CD4-positive, alpha-beta memory T cell (primary cell): ENCODE data around the gene PRRC2B. TPM values are rescaled to one million over a fixed set of nuclear protein-coding genes. Genes with fewer than 3 reads are reported as not detected.
A peak's percentile ranks its signal among the peaks of the same experiment; 100 is the strongest.

ENCODE experiments used
- CTCF ChIA-PET: fragments of 350-600 bp; sonication (Branson Sonifier 250); formaldehyde crosslinking; loops from one replicate; lab custom pipeline; 2021; ENCODE audit warnings: inconsistent platforms; ENCODE audit not compliant: partially characterized antibody; lab: Charles Lee
- POLR2A ChIA-PET: fragments of 350-600 bp; sonication (Branson Sonifier 250); formaldehyde crosslinking; loops from one replicate; lab custom pipeline; 2021; ENCODE audit not compliant: partially characterized antibody; lab: Charles Lee
- DNase-seq, 5 donors: peaks; one replicate each; pipeline versions ENCODE4 v3.0.0 to v3.0.0-alpha.2; 2020 to 2022; ENCODE audit warnings: mixed read lengths in 1 of 5
- H3K27ac ChIP-seq: one replicate; pipeline ENCODE4 v1.7.0; 2013; ENCODE audit warnings: low read depth, low read length
- H3K27me3 ChIP-seq: 2 replicates; pipeline ENCODE4 v1.7.0; 2013; ENCODE audit warnings: mild to moderate bottlenecking, low read length, moderate library complexity; ENCODE audit not compliant: insufficient read depth
- H3K36me3 ChIP-seq: 2 replicates; pipeline ENCODE4 v1.7.0; 2013; ENCODE audit warnings: mild to moderate bottlenecking, low read length, moderate library complexity; ENCODE audit not compliant: insufficient read depth
- H3K4me1 ChIP-seq: 2 replicates; pipeline ENCODE4 v1.7.0; 2013; ENCODE audit warnings: mild to moderate bottlenecking, low read length, moderate library complexity; ENCODE audit not compliant: insufficient read depth
- H3K4me3 ChIP-seq, 2 donors: one replicate each; pipeline ENCODE4 v1.7.0; 2013; ENCODE audit warnings: low read length in 2 of 2, mild to moderate bottlenecking in 1 of 2
- H3K9me3 ChIP-seq, 2 donors: one replicate each; pipeline ENCODE4 v1.7.0; 2013; ENCODE audit warnings: low read length in 2 of 2, control low read depth in 1 of 2; ENCODE audit not compliant: control insufficient read depth in 1 of 2
- H3K27ac Mint-ChIP-seq, 7 donors: one replicate each; pipeline ENCODE4 v1.8.0; 2020 to 2021; ENCODE audit warnings: mixed read lengths in 7 of 7, mild to moderate bottlenecking in 6 of 7, inconsistent platforms in 3 of 7, moderate library complexity in 3 of 7
- H3K27me3 Mint-ChIP-seq, 2 donors: one replicate each; pipeline ENCODE4 v1.8.0; 2020 to 2021; ENCODE audit warnings: mixed read lengths in 2 of 2
- H3K36me3 Mint-ChIP-seq, 2 donors: one replicate each; pipeline ENCODE4 v1.8.0; 2020 to 2021; ENCODE audit warnings: mixed read lengths in 2 of 2, inconsistent platforms in 1 of 2, mild to moderate bottlenecking in 1 of 2
- H3K4me1 Mint-ChIP-seq, 4 donors: one replicate each; pipeline ENCODE4 v1.8.0; 2020 to 2021; ENCODE audit warnings: mixed read lengths in 4 of 4, mild to moderate bottlenecking in 1 of 4
- H3K4me3 Mint-ChIP-seq, 8 donors: one replicate each; pipeline ENCODE4 v1.8.0; 2020 to 2021; ENCODE audit warnings: mixed read lengths in 8 of 8, mild to moderate bottlenecking in 7 of 8, moderate library complexity in 6 of 8, inconsistent platforms in 3 of 8
- H3K9me3 Mint-ChIP-seq, 8 donors: one replicate each; pipeline ENCODE4 v1.8.0; 2020 to 2021; ENCODE audit warnings: mixed read lengths in 8 of 8, mild to moderate bottlenecking in 5 of 8, inconsistent platforms in 3 of 8, moderate library complexity in 1 of 8
- intact Hi-C: fragments of 100-400 bp; cut with micrococcal nuclease; formaldehyde crosslinking; loops from one replicate; pipeline ENCODE4 v1.15.1; 2023
- polyA plus RNA-seq, 2 donors: library from polyadenylated mRNA; unstranded; fragments of 300-500 nt; fragmentation: Illumina TruSeq; gene quantifications; one replicate each; pipeline ENCODE4 v1.2.3, GENCODE V29; 2021
- total RNA-seq, 2 experiments: library from RNA; stranded (reverse); gene quantifications; one replicate each; pipeline ENCODE4 v1.2.3, GENCODE V29; 2021

The PRRC2B gene
- total and polyA plus RNA-seq, 4 experiments from 2014 or later = 2.7 to 343 (median 191) TPM

- intact Hi-C loops = no loop called here
- no peaks in the 10 kb centered on the region for H3K9me3 ChIP-seq
- ChIA-PET CTCF (interaction anchor here (1.3 kb wide), 1 partner anchor 62 kb away, joined by 3 read pairs; no protein-coding TSS in a partner anchor), POLR2A (interaction anchor here (1.0 to 1.2 kb wide), 3 partner anchors 13 to 46 kb away, joined by 3 to 4 read pairs (median 4); no protein-coding TSS in a partner anchor)
- Mint-ChIP-seq H3K36me3 (peaks cover 3 to 48% of the 10 kb centered on the region in 2 donors), H3K27ac (peak overlapping the region in 6 of 7 donors; percentile 65 to 88 (median 80)), H3K4me3 (peak overlapping the region in 6 of 8 donors; percentile 13 to 82 (median 65)), H3K4me1 (peaks cover 68 to 94% (median 80%) of the 10 kb centered on the region in 4 donors), H3K9me3 (peaks cover 0 to 2% (median 0%) of the 10 kb centered on the region in 8 donors), H3K27me3 (no peaks in the 10 kb centered on the region)
- DNase-seq = no peak
- H3K27me3 ChIP-seq = no peaks in the 10 kb centered on the region
- peaks cover 94% of the 10 kb centered on the region for H3K4me1 ChIP-seq
- no peak overlapping the region for H3K27ac ChIP-seq
- H3K4me3 ChIP-seq = no peak overlapping the region
- H3K36me3 ChIP-seq = peaks cover 6% of the 10 kb centered on the region
Observed at GRCh38 chr9:131419026-131419614, 25.2 kb downstream of the PRRC2B start.

GRCh38 chr9:131419716-131420115, 25.8 kb downstream of the PRRC2B start:
- Histone ChIP-seq H3K36me3 (peaks cover 6% of the 10 kb centered on the region), H3K4me1 (peaks cover 95% of the 10 kb centered on the region), H3K27ac (no peak overlapping the region), H3K4me3 (no peak overlapping the region), H3K9me3 (no peaks in the 10 kb centered on the region), H3K27me3 (no peaks in the 10 kb centered on the region)
- H3K27me3 Mint-ChIP-seq = no peaks in the 10 kb centered on the region
- intact Hi-C loops = no loop called here
- CTCF ChIA-PET = interaction anchor here (1.7 kb wide), 1 partner anchor 14 kb away, joined by 5 read pairs; no protein-coding TSS in a partner anchor
- no peak for DNase-seq
- peak overlapping the region in 7 of 8 donors; percentile 15 to 82 (median 63) for H3K4me3 Mint-ChIP-seq
- peaks cover 66 to 94% (median 77%) of the 10 kb centered on the region in 4 donors for H3K4me1 Mint-ChIP-seq
- H3K9me3 Mint-ChIP-seq = peaks cover 0 to 2% (median 0%) of the 10 kb centered on the region in 8 donors
- peak overlapping the region; percentile 65 to 87 (median 78) for H3K27ac Mint-ChIP-seq
- POLR2A ChIA-PET = no interaction called here
- peaks cover 0 to 43% of the 10 kb centered on the region in 2 donors for H3K36me3 Mint-ChIP-seq

- H3K4me3 Mint-ChIP-seq = peak overlapping the region in 6 of 8 donors; percentile 24 to 60 (median 46)
- peaks cover 88% of the 10 kb centered on the region for H3K4me1 ChIP-seq
- no peak overlapping the region for H3K27ac ChIP-seq
Observed at GRCh38 chr9:131420980-131421624, 27.2 kb downstream of the PRRC2B start.

DNA sequence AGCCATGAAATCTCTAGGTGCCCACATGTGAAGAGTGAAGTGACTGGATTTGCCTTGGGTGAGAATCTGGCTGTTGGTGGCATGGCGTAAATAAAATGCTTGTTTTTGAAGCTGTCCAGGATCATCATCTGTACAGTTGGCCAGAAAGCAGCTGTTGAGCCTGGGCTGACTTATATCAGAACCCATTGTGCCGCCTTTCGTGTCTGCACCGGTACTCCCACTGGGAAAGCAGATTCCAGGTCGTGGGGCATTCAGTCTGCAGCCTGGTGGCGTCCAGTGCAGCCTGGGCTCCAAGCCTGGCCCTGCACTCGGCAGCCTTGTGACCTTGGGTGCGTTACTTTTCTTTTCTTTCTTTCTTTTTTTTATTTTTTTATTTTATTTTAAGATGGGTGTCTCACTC, 27.8 kb downstream of the PRRC2B start:
- CTCF ChIA-PET = no interaction called here
- Histone ChIP-seq H3K36me3 (peaks cover 9% of the 10 kb centered on the region), H3K27me3 (no peaks in the 10 kb centered on the region), H3K4me3 (no peak overlapping the region), H3K4me1 (peaks cover 87% of the 10 kb centered on the region), H3K9me3 (no peaks in the 10 kb centered on the region), H3K27ac (no peak overlapping the region)
- POLR2A ChIA-PET = no interaction called here
- intact Hi-C loops = no loop called here
- H3K9me3 Mint-ChIP-seq = peaks cover 0 to 2% (median 0%) of the 10 kb centered on the region in 8 donors
- H3K4me1 Mint-ChIP-seq = peaks cover 62 to 87% (median 66%) of the 10 kb centered on the region in 4 donors
- DNase-seq = no peak
- H3K27ac Mint-ChIP-seq = peak overlapping the region in 4 of 7 donors; percentile 39 to 86 (median 66)
- H3K36me3 Mint-ChIP-seq = peaks cover 0 to 36% of the 10 kb centered on the region in 2 donors
- no peaks in the 10 kb centered on the region for H3K27me3 Mint-ChIP-seq
- H3K4me3 Mint-ChIP-seq = peak overlapping the region in 5 of 8 donors; percentile 8 to 60 (median 52)

More at GRCh38 chr9:131420980-131421624, 27.2 kb downstream of the PRRC2B start:
- intact Hi-C loops = no loop called here
- no peaks in the 10 kb centered on the region for H3K9me3 ChIP-seq
- Mint-ChIP-seq H3K9me3 (peaks cover 0 to 2% (median 0%) of the 10 kb centered on the region in 8 donors), H3K27me3 (no peaks in the 10 kb centered on the region), H3K36me3 (peaks cover 0 to 35% of the 10 kb centered on the region in 2 donors), H3K27ac (peak overlapping the region in 6 of 7 donors; percentile 22 to 86 (median 66)), H3K4me1 (peaks cover 64 to 87% (median 68%) of the 10 kb centered on the region in 4 donors)
- no peaks in the 10 kb centered on the region for H3K27me3 ChIP-seq
- DNase-seq = no peak
- ChIA-PET POLR2A (no interaction called here), CTCF (interaction anchor here (1.7 kb wide), 1 partner anchor 15 kb away, joined by 5 read pairs; no protein-coding TSS in a partner anchor)
- peaks cover 6% of the 10 kb centered on the region for H3K36me3 ChIP-seq
- no peak overlapping the region for H3K4me3 ChIP-seq

- Histone ChIP-seq H3K27me3 (no peaks in the 10 kb centered on the region), H3K4me1 (peaks cover 83% of the 10 kb centered on the region), H3K4me3 (no peak overlapping the region), H3K27ac (no peak overlapping the region), H3K9me3 (no peaks in the 10 kb centered on the region), H3K36me3 (peaks cover 13% of the 10 kb centered on the region)
- ChIA-PET CTCF (no interaction called here), POLR2A (no interaction called here)
- Mint-ChIP-seq H3K36me3 (peaks cover 0 to 41% of the 10 kb centered on the region in 2 donors), H3K27ac (peak overlapping the region in 5 of 7 donors; percentile 52 to 79 (median 72)), H3K4me1 (peaks cover 62 to 87% (median 66%) of the 10 kb centered on the region in 4 donors), H3K4me3 (peak overlapping the region; percentile 11 to 68 (median 24)), H3K9me3 (peaks cover 0 to 2% (median 0%) of the 10 kb centered on the region in 8 donors), H3K27me3 (no peaks in the 10 kb centered on the region)
- DNase-seq = no peak
- intact Hi-C loops = no loop called here
Observed at GRCh38 chr9:131422241-131422792, 28.4 kb downstream of the PRRC2B start.

DNA sequence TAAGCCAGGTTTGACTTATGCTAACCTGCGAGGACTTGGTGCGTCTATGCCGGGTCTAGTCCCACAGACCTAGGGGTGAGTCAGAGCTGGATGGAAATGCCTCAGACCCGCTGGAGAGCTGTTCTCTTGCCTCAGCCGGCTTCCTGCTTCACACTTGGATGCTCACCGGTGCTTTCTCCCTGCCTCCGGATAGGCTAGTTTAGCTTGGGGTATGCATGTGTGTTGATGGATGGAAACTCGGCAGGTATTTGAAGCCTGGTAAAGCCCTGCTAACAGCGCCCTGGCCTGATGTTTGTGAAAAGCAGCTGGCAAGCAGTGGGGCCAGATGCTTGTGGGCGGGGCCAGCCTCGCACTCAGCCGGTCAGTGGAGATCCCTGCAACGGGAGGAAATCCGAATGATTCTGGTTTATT, 29.3 kb downstream of the PRRC2B start:
- intact Hi-C loops = no loop called here
- ChIA-PET CTCF (no interaction called here), POLR2A (no interaction called here)
- Histone ChIP-seq H3K27ac (no peak overlapping the region), H3K27me3 (no peaks in the 10 kb centered on the region), H3K4me3 (no peak overlapping the region), H3K4me1 (peaks cover 75% of the 10 kb centered on the region), H3K36me3 (peaks cover 13% of the 10 kb centered on the region), H3K9me3 (no peaks in the 10 kb centered on the region)
- H3K4me1 Mint-ChIP-seq = peaks cover 57 to 86% (median 61%) of the 10 kb centered on the region in 4 donors
- H3K4me3 Mint-ChIP-seq = peak overlapping the region in 5 of 8 donors; percentile 24 to 68 (median 38)
- H3K36me3 Mint-ChIP-seq = peaks cover 0 to 34% of the 10 kb centered on the region in 2 donors
- peak overlapping the region in 6 of 7 donors; percentile 37 to 79 (median 66) for H3K27ac Mint-ChIP-seq
- no peaks in the 10 kb centered on the region for H3K27me3 Mint-ChIP-seq
- no peak for DNase-seq
- H3K9me3 Mint-ChIP-seq = peaks cover 0 to 1% (median 0%) of the 10 kb centered on the region in 8 donors
